Hepatic stellate cell (primary cell): ENCODE data around the gene THBD.
"Not testable (repeated sequence)": the region's sequence is repeated elsewhere in the genome, so short reads cannot be mapped to it uniquely, and the experiment has no call there.

Experiments used
- DNase-seq: peaks from one replicate; pipeline ENCODE4 v3.0.0; 2011; ENCODE audit warnings: low spot score

THBD gene

DNA sequence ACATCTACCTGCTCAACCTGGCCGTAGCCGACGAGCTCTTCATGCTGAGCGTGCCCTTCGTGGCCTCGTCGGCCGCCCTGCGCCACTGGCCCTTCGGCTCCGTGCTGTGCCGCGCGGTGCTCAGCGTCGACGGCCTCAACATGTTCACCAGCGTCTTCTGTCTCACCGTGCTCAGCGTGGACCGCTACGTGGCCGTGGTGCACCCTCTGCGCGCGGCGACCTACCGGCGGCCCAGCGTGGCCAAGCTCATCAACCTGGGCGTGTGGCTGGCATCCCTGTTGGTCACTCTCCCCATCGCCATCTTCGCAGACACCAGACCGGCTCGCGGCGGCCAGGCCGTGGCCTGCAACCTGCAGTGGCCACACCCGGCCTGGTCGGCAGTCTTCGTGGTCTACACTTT, 13.7 kb downstream of the THBD start:
- no peak for DNase-seq

DNA sequence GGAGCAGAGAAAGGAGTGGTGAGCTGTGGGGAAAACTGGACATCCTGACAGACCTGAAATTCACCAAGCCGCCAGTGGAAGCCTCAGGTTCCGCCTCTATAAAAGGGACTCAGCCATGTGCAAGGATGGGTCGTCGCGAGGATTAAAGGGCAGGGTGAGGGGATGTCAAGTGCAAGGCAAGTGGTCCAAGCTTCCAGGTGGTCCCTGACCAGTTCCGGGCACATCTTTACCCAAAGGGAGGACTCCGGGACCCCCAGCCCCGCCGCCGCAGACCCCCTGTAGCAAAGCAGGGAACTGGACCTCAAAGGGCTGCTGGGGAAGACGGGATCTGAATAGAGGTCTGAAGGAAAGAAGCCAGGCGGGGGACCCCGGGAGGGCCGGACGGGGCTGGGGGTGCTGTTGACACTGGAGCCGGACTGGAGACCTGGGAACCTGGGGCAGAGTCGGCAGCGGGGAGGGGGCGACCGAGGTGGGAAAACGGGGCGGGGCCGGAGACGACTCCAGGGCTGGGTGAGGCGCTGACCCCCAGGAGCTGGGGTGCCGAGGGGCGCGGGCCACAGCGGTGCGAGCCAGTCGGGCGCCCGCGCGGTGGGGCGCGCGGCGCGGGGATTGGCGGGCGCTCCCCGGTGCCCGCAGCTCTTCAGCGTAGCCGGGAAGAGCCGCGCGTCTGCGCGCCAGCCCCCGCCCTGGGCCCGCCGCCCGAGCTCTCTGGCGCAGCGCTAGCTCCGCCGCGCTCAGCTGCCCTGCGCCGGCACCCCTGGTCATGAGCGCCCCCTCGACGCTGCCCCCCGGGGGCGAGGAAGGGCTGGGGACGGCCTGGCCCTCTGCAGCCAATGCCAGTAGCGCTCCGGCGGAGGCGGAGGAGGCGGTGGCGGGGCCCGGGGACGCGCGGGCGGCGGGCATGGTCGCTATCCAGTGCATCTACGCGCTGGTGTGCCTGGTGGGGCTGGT, 14.5 kb downstream of the THBD start, which contains the start of gene SSTR4:
SSTR4 (plus strand) TSS at position 592 of the 951 bp plus-strand sequence; CDS start at position 764, 172 bp downstream.
- DNase-seq = no peak

GRCh38 chr20:23033918-23034317, 15.6 kb downstream of the THBD start:
- no peak for DNase-seq

GRCh38 chr20:23032750-23033078, 16.8 kb downstream of the THBD start:
- DNase-seq = no peak

GRCh38 chr20:23032056-23032749, 17.3 kb downstream of the THBD start:
- no peak for DNase-seq

GRCh38 chr20:23031346-23031745, 18.1 kb downstream of the THBD start:
- no peak for DNase-seq

DNA sequence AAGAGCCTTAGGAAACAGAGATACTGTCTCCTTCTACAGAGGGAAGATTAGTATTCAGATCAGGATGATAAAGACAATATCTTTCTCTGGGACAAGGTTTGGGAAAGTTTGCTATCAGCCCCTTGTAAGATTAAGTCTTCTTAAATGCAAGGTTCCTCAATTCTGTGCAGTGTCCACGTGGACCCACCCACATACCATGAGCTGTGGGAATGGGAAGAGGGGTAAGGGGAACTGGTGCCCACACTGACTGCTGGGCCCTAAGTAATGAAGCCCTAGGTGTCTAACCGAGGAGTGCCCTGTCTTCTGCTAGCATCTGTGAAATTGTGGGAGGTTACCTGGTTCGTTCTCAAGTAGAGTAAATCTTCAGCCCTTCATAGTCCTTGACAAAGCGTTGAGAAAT, 20.1 kb downstream of the THBD start:
- DNase-seq = no peak

- no peak for DNase-seq
Observed at GRCh38 chr20:23028392-23028791, 21.1 kb downstream of the THBD start.

DNA sequence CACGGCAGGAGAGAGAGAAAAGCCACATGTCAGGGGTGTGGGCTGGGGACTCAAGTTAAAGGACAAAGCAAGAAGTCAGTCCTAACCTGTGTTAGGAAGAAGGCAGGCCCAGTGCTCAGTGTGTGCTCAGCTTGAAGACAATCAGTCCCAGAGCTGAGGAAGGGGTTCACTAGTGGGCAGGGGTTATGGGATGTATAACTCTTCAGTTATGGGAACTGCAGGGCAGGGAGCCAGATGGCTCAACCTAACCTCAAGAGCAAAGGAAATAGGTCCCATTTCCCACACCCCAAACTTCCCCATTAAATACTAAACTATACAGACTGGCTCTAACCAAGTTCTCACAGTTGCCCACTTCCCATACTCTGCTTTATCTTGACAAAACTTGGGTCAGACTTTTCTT, 21.8 kb downstream of the THBD start:
- no peak for DNase-seq

- not testable (repeated sequence) for DNase-seq
Observed at GRCh38 chr20:23025503-23025902, 24.0 kb downstream of the THBD start.

DNA sequence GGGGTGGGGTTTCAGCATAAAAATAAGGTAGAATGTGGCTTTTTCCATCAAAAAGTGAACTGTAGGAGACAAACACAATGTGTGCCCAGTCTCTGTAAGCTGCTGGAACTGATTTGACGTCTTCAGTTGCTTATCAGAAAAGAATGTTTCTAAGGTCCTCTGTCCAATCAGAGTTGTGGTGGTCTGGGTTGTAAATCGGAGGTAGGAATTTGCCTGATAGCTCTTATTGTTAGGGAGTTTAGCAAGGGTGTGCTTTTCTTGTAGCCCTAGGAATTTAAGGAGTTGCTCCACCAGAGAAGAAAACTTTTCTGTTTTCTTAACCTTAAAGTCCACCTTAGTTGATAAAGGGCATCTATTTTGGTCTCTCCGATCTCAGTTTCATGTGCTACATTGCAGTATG, 24.8 kb downstream of the THBD start:
- no peak for DNase-seq

GRCh38 chr20:23023621-23024177, 25.8 kb downstream of the THBD start:
- no peak for DNase-seq

- DNase-seq = no peak
Observed at GRCh38 chr20:23022849-23023248, 26.6 kb downstream of the THBD start.

GRCh38 chr20:23021951-23022350, 27.5 kb downstream of the THBD start:
- no peak for DNase-seq

GRCh38 chr20:23021541-23021940, 27.9 kb downstream of the THBD start:
- no peak for DNase-seq

DNA sequence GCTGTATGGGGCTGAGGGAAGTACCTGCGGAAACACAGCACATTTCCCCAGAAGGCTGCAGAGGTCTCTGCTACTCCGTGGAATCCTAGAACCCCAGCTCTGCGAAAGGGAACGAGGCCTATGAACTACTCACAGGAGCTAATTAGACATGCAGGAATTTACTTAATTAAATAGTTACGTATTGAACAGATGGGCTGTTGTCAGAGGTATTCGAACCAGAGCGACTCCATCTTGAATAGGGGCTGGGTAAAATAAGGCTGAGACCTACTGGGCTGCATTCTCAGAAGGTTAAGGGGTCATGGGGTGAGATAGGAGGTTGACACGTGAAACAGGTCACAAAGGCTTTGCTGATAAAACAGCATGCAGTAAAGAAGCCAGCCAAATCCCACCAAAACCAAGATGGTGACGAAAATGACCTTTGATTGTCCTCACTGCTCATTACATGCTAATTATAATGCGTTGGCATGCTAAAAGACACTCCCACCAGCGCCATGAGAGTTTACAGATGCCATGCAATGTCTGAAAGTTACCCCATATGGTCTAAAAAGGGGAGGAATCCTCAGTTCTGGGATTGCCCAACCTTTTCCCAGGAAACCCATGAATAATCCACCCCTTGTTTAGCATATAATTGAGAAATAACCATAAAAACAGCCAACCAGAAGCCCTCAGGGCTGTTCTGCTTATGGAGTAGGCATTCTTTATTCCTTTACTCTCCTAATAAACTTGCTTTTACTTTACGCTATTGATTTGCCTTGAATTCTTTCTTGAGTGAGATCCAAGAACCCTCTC, 29.0 kb downstream of the THBD start:
- no peak for DNase-seq

GRCh38 chr20:23019403-23019802, 30.1 kb downstream of the THBD start:
- no peak for DNase-seq

GRCh38 chr20:23018941-23019340, 30.5 kb downstream of the THBD start:
- no peak for DNase-seq

DNA sequence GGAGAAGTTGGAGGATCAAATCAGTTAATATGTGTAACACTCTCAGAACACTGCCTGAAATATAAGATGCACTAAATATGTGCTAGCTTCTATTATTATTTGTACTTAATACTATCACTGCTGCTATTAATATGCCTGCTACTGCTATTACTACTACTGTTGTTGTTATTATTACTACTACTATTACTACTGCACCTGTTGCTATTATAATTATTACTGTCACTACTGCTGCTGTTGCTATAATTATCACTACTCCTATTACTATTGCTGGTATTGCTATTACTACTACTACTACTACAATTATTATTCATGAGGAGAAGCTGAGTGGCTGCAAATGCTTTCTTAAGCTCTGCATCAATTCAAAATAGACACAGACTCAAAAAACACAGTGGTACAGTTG, 31.0 kb downstream of the THBD start:
- no peak for DNase-seq

DNA sequence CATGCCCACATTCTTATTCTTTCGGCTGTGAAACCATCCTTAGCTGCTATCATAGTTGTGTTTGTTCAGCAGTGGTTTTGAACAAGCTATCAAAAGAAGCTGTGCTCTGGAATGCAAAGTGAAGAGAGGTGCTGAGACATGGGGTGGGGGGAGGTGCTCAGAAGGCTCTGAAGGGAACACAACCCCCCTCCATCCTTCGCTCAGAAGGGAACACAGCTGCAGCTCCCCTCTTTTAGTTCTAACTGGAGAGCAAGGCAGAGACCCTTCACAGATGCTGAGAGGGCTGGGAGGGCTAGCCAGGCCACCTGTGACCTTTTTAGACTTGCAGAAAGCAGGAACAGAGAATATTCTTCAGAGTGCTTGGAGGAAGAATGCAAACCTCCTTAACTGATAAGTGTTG, 32.0 kb downstream of the THBD start:
- no peak for DNase-seq

DNA sequence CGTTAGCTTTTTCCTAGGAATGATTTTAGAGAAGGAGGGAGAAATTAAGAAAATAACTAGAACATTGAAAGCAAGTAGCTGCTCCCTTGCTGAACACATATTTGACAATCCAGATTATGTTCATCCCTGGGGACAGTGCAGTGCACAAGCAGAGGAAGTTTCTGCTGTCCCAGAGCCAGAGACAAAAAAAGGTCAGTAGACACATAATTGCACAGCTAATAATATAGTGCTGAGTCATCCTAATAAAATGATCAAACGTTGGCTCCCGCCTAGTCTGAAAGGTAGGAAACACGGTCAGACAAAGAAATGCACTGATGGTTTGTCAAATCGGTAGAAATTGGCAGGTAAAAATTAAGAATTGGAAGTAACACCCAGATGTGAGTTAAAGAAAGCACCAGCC, 36.0 kb downstream of the THBD start:
- no peak for DNase-seq

DNA sequence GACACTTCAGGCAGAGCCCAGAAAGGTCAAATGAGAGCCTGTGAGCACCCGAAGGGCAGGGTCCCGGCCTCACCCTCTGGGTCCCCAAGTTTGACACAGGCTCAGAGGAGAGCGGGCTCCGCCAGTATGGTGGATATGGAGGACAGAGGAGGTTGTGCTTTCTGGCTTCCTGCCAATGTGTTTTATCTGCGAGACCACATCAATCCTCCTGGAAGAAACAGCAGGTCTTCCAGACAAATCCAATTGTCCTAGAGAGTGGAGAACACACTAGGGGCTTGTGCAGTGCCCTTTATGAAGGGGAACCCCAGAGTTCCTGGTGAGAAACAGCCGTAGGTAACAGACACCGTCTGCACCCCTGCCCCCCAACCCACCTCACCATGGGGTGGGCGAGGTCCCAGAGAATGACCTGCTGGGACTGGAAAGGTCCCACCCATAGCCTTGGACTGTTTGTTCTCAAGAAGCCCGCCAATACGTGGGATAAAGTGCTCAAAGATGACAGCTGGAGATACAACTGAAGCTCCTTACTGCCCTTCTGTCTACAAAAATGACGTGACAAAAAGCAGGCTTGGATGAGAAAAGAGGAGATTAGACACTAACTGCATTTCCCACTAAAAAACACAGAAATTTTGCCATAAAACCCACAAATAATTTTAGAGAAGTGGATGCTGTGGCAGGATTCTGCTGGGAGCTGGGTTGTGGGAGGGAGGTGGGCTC, 38.3 kb downstream of the THBD start:
- no peak for DNase-seq
